GM18502 (cell line): ENCODE measurements around the gene LEMD2.

Source experiments
- ATAC-seq: cut with Tn5 transposase; IDR thresholded peaks from one replicate; pipeline ENCODE4 v1.9.1; 2021; ENCODE audit warnings: mild to moderate bottlenecking; ENCODE audit not compliant: unreplicated experiment, poor library complexity

The LEMD2 gene

GRCh38 chr6:33820784-33821520 is 32.0 kb upstream of the LEMD2 start:
- no peak for ATAC-seq

GRCh38 chr6:33820243-33820642 is 31.3 kb upstream of the LEMD2 start:
- no peak for ATAC-seq

- no peak for ATAC-seq
These were observed 30.1 kb upstream of the LEMD2 start for GRCh38 chr6:33819021-33819420.

- ATAC-seq: no peak
These were observed 29.4 kb upstream of the LEMD2 start for GRCh38 chr6:33818293-33818692.

GRCh38 chr6:33817489-33817888 is 28.6 kb upstream of the LEMD2 start:
- no peak for ATAC-seq

- ATAC-seq: no peak
These were observed 28.0 kb upstream of the LEMD2 start for GRCh38 chr6:33816911-33817310.

GRCh38 chr6:33815854-33816253 is 26.9 kb upstream of the LEMD2 start:
- no peak for ATAC-seq

GRCh38 chr6:33813990-33814985 is 25.4 kb upstream of the LEMD2 start:
- ATAC-seq: no peak

GRCh38 chr6:33813246-33813904 is 24.4 kb upstream of the LEMD2 start:
- ATAC-seq: no peak

- ATAC-seq: no peak
These were observed 23.7 kb upstream of the LEMD2 start for GRCh38 chr6:33812669-33813068.

- ATAC-seq: no peak
These were observed 20.7 kb upstream of the LEMD2 start for GRCh38 chr6:33809594-33809993.

GRCh38 chr6:33808641-33809180 is 19.8 kb upstream of the LEMD2 start:
- ATAC-seq: no peak

- ATAC-seq: no peak
These were observed 18.7 kb upstream of the LEMD2 start for GRCh38 chr6:33807606-33808005.

- ATAC-seq: no peak
These were observed 17.9 kb upstream of the LEMD2 start for GRCh38 chr6:33806841-33807240.

- ATAC-seq: no peak
These were observed 14.7 kb upstream of the LEMD2 start, which contains the start of gene MLN for GRCh38 chr6:33803571-33804053. Gene MLN, minus strand, starts transcription at chr6:33804003. Its CDS starts 2,840 bp downstream, at chr6:33801163.

- no peak for ATAC-seq
These were observed 13.4 kb upstream of the LEMD2 start for GRCh38 chr6:33802186-33802958.

GRCh38 chr6:33801611-33802010 is 12.7 kb upstream of the LEMD2 start:
- ATAC-seq: no peak

- no peak for ATAC-seq
These were observed 11.5 kb upstream of the LEMD2 start for GRCh38 chr6:33800248-33800969.
